Endothelial cell of umbilical vein (primary cell): ENCODE data around the gene ASB2. TPM values are rescaled to one million over a fixed set of nuclear protein-coding genes. Genes with fewer than 3 reads are reported as not detected.

Experiments used
- BruUV-seq: library from RNA; stranded (reverse); fragments of 400-500 nt; replicated peaks from 2 replicates; lab custom pipeline; 2021; lab: Mats Ljungman, UMichigan
- CTCF ChIA-PET: fragments of 300-600, 350-600 bp; sonication (Branson Sonifier 250); formaldehyde crosslinking; loops from one replicate; lab custom pipeline; 2021; ENCODE audit warnings: antibody characterized with exemption, inconsistent platforms; lab: Charles Lee
- POLR2A ChIA-PET: fragments of 300-600, 350-600 bp; sonication (Branson Sonifier 250); formaldehyde crosslinking; loops from one replicate; lab custom pipeline; 2021; ENCODE audit warnings: antibody characterized with exemption, inconsistent platforms; lab: Charles Lee
- DNase-seq: peaks from one replicate; pipeline ENCODE4 v3.0.0-alpha.2; 2011; ENCODE audit warnings: low read depth, low spot score
- FAIRE-seq: peaks from 2 replicates; lab custom pipeline; 2011; peaks lifted over from hg19 to GRCh38; lab: Jason Lieb, UNC
- H2AFZ ChIP-seq: 2 replicates; pipeline ENCODE4 v1.6.0; 2012; ENCODE audit warnings: low read depth, low read length, control low read depth, inconsistent platforms
- H3K27ac ChIP-seq: 2 replicates; pipeline ENCODE4 v1.5.1; 2011; ENCODE audit warnings: low read depth, mild to moderate bottlenecking, control low read depth, low read length, moderate library complexity; ENCODE audit not compliant: insufficient read depth
- H3K27me3 ChIP-seq, 2 experiments: 2 replicates each; pipeline versions ENCODE4 v1.6.0 to v1.6.1; 2011; ENCODE audit warnings: low read length in 2 of 2, mixed read lengths in 1 of 2; ENCODE audit not compliant: control insufficient read depth in 2 of 2, insufficient read depth in 2 of 2
- H3K36me3 ChIP-seq, 2 experiments: 2 replicates in 1 of 2; 3 replicates in 1 of 2; pipeline ENCODE4 v1.5.1; 2011; ENCODE audit warnings: low read length in 2 of 2, mild to moderate bottlenecking in 1 of 2, moderate library complexity in 1 of 2; ENCODE audit not compliant: control insufficient read depth in 2 of 2, insufficient read depth in 2 of 2; ENCODE audit errors: extremely low read depth in 1 of 2
- H3K4me1 ChIP-seq: 3 replicates; pipeline ENCODE4 v1.5.1; 2011; ENCODE audit warnings: mild to moderate bottlenecking, low read length; ENCODE audit not compliant: control insufficient read depth, insufficient read depth; ENCODE audit errors: extremely low read depth
- H3K4me2 ChIP-seq: 2 replicates; pipeline ENCODE4 v1.6.1; 2011; ENCODE audit warnings: low read length, control low read depth, mixed read lengths; ENCODE audit not compliant: insufficient read depth
- H3K4me3 ChIP-seq, 3 experiments: fragments of 200-600 bp in 1 of 3; sonication (generic), shearing (Covaris generic) in 1 of 3; replicated peaks in 1 of 3; 2 replicates each; pipeline ENCODE4 v1.5.1; 2011 to 2016; ENCODE audit warnings: control low read depth in 3 of 3, low read length in 3 of 3, mild to moderate bottlenecking in 2 of 3, inconsistent platforms in 1 of 3, low read depth in 1 of 3, moderate library complexity in 1 of 3; ENCODE audit not compliant: insufficient read depth in 1 of 3
- H3K79me2 ChIP-seq: 2 replicates; pipeline ENCODE4 v1.6.0; 2012; ENCODE audit warnings: low read length, inconsistent platforms; ENCODE audit not compliant: control insufficient read depth, insufficient read depth
- H3K9ac ChIP-seq: replicated peaks from 2 replicates; pipeline ENCODE3; 2011; ENCODE audit warnings: low read length, control low read depth; ENCODE audit not compliant: insufficient read depth; ENCODE audit errors: extremely low read depth
- H3K9me1 ChIP-seq: replicated peaks from 3 replicates; pipeline ENCODE4 v1.6.0; 2011; ENCODE audit warnings: mild to moderate bottlenecking, low read length; ENCODE audit not compliant: control insufficient read depth, insufficient read depth; ENCODE audit errors: extremely low read depth
- H3K9me3 ChIP-seq: replicated peaks from 2 replicates; pipeline ENCODE4 v1.5.1; 2012; ENCODE audit warnings: low read length, inconsistent platforms; ENCODE audit not compliant: control insufficient read depth, insufficient read depth
- H4K20me1 ChIP-seq: replicated peaks from 2 replicates; pipeline ENCODE3; 2011; ENCODE audit warnings: mild to moderate bottlenecking, low read length; ENCODE audit not compliant: control insufficient read depth, insufficient read depth; ENCODE audit errors: extremely low read depth
- EZH2 ChIP-seq: IDR thresholded peaks from 2 replicates; pipeline ENCODE4 v1.6.1; 2012; ENCODE audit warnings: borderline replicate concordance, low read depth, mild to moderate bottlenecking, moderate library complexity, low read length, inconsistent platforms; ENCODE audit not compliant: severe bottlenecking
- FOS ChIP-seq: IDR thresholded peaks from 2 replicates; pipeline ENCODE4 v1.6.1; 2011; ENCODE audit warnings: mild to moderate bottlenecking, low read length, moderate library complexity, borderline replicate concordance; ENCODE audit not compliant: insufficient read depth
- GATA2 ChIP-seq: IDR thresholded peaks from 2 replicates; pipeline ENCODE4 v1.7.0; 2011; ENCODE audit warnings: low read depth, mild to moderate bottlenecking, moderate library complexity, mixed read lengths, low read length; ENCODE audit not compliant: insufficient read length, insufficient read depth
- JUN ChIP-seq: IDR thresholded peaks from 2 replicates; pipeline ENCODE4 v1.6.1; 2011; ENCODE audit warnings: borderline replicate concordance, low read depth; ENCODE audit not compliant: insufficient read length, insufficient read depth
- MYC ChIP-seq: IDR thresholded peaks from one replicate; pipeline ENCODE4 v1.6.1; 2011; ENCODE audit warnings: mild to moderate bottlenecking, low read depth, low read length
- POLR2A ChIP-seq: IDR thresholded peaks from 2 replicates; pipeline ENCODE4 v1.6.1; 2012; ENCODE audit warnings: low read depth, mild to moderate bottlenecking, control low read depth, low read length
- POLR2AphosphoS5 ChIP-seq: IDR thresholded peaks from 2 replicates; pipeline ENCODE4 v1.6.1; 2012; ENCODE audit warnings: low read depth, mild to moderate bottlenecking, control low read depth, low read length, moderate library complexity; ENCODE audit not compliant: insufficient read depth
- dilution Hi-C: fragments of 300-500 bp; cut with MboI; formaldehyde crosslinking; loops from one replicate; pipeline ENCODE4 v1.15.0; 2019; ENCODE audit warnings: low sequenced_read_pairs; ENCODE audit not compliant: extremely low pct_ligation_motif_present
- intact Hi-C: fragments of 100-400 bp; cut with micrococcal nuclease; formaldehyde crosslinking; loops from one replicate; pipeline ENCODE4 v1.10.0; 2022
- polyA plus RNA-seq, 4 experiments: library from polyadenylated mRNA; depleted of rRNA in 3 of 4; stranded (reverse) in 3 of 4; unstranded in 1 of 4; fragments of >200 nt; gene quantifications; 2 replicates each; pipeline versions ENCODE4 v1.2.1 to v1.2.3, GENCODE V29; 2011 to 2012; ENCODE audit warnings: missing spikeins in 1 of 4
- total RNA-seq: library from RNA; stranded (reverse); gene quantifications from 2 replicates; pipeline ENCODE4 v1.2.3, GENCODE V29; 2021
- TF ChIP-seq, protein P1 (sequence below): IDR thresholded peaks from 2 replicates; pipeline ENCODE4 v1.6.1; 2011; ENCODE audit not compliant: insufficient read depth, insufficient read length
- TF ChIP-seq, protein P2 (sequence below), 2 donors: IDR thresholded peaks; 1 replicate in 1 of 2; 2 replicates in 1 of 2; pipeline ENCODE4 v1.5.1; 2011; ENCODE audit warnings: low read length in 2 of 2, mild to moderate bottlenecking in 2 of 2, moderate library complexity in 2 of 2, control low read depth in 1 of 2, inconsistent platforms in 1 of 2, low read depth in 1 of 2; ENCODE audit not compliant: insufficient read depth in 1 of 2; ENCODE audit errors: extremely low read depth in 1 of 2

The ASB2 gene
- total and polyA plus RNA-seq, 2 donors (not counting 3 experiments of a cell fraction or from before 2014, with no cell fraction given) = not detected

DNA sequence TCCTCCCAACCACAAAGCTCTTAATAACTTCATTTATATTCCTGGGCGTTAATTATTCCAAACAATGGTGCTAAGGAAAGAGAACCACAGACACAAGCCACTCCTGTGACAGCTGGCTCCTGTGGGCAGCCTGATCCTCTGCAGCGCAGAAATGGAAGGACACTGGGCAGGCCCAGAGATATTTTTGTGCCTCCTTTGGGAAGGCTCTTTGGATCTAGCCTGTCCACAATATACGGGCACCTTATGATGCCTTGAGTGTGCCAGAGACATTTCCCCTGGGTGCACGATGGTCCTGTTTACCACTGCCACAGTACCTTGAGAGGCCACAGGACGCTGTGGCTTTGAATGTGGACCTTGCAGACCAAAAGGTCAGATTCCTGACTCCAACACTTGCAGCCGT lies 2.1 kb downstream of the ASB2 start:
- H4K20me1 ChIP-seq = no peaks in the 10 kb centered on the region
- no peak overlapping the region for H2AFZ ChIP-seq
- TF ChIP-seq POLR2A (no peak), GATA2 (no peak), JUN (no peak), FOS (no peak), EZH2 (no peak), POLR2AphosphoS5 (no peak), MYC (no peak)
- TF ChIP-seq, protein P1, sequence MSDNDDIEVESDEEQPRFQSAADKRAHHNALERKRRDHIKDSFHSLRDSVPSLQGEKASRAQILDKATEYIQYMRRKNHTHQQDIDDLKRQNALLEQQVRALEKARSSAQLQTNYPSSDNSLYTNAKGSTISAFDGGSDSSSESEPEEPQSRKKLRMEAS = no peak
- TF ChIP-seq, protein P2, sequence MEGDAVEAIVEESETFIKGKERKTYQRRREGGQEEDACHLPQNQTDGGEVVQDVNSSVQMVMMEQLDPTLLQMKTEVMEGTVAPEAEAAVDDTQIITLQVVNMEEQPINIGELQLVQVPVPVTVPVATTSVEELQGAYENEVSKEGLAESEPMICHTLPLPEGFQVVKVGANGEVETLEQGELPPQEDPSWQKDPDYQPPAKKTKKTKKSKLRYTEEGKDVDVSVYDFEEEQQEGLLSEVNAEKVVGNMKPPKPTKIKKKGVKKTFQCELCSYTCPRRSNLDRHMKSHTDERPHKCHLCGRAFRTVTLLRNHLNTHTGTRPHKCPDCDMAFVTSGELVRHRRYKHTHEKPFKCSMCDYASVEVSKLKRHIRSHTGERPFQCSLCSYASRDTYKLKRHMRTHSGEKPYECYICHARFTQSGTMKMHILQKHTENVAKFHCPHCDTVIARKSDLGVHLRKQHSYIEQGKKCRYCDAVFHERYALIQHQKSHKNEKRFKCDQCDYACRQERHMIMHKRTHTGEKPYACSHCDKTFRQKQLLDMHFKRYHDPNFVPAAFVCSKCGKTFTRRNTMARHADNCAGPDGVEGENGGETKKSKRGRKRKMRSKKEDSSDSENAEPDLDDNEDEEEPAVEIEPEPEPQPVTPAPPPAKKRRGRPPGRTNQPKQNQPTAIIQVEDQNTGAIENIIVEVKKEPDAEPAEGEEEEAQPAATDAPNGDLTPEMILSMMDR (IDR thresholded peaks at IDR 0.05; ENCODE audit: extremely low read depth in 1 of 2, insufficient read depth in 1 of 2, low read depth in 1 of 2, low read length in 2 of 2) = no peak
- no TSS peak for BruUV-seq
- H3K9ac ChIP-seq = no peak overlapping the region
- H3K4me2 ChIP-seq = no peak overlapping the region
- no peak overlapping the region for H3K4me3 ChIP-seq
- ChIA-PET CTCF (interaction anchor here (0.6 to 8.6 kb wide), 2 partner anchors 34 to 191 kb away, joined by 4 to 116 read pairs; no protein-coding TSS in a partner anchor), POLR2A (no interaction called here)
- H3K4me1 ChIP-seq = no peaks in the 10 kb centered on the region
- intact Hi-C loops = no loop called here
- no peaks in the 10 kb centered on the region for H3K79me2 ChIP-seq
- dilution Hi-C loops = no loop called here
- DNase-seq (no peak), FAIRE-seq (no peak)
- no peaks in the 10 kb centered on the region for H3K36me3 ChIP-seq
- H3K27ac ChIP-seq = no peak overlapping the region
- H3K9me1 ChIP-seq = no peaks in the 10 kb centered on the region
- no peaks in the 10 kb centered on the region for H3K27me3 ChIP-seq
- no peaks in the 10 kb centered on the region for H3K9me3 ChIP-seq
